Measurements from ENCODE around the gene PRR14L. TPM values are rescaled to one million over a fixed set of nuclear protein-coding genes. Genes with fewer than 3 reads are reported as not detected.

Gene PRR14L
- total and polyA plus RNA-seq, 7 donors: 2.7 to 16.4 (median 8.8) TPM

GRCh38 chr22:31754813-31755212, 4.9 kb upstream of the PRR14L start:
- WGBS, 3 donors: 27 to 32% (median 30%) methylated on average over 6 of the region's 6 CpGs
- H3K4me3 ChIP-seq: peak overlapping the region; percentile 97
- DNase-seq (no peak), ATAC-seq (no peak)
- intact Hi-C loops (cut with DNase I): loop anchor here (5.0 to 10.0 kb wide), 2 partner anchors 93 to 660 kb away; partner anchors contain the start of genes PISD (in 2 of the 2) and RTCB (in 1 of the 2)
- no peaks in the 10 kb centered on the region for H3K9me3 ChIP-seq
- peak overlapping the region; percentile 98 for H3K27ac ChIP-seq
- peaks cover 24% of the 10 kb centered on the region for H3K4me1 ChIP-seq
- H3K36me3 ChIP-seq (ENCODE audit: insufficient read depth in 1 of 2, low read depth in 1 of 2): peaks cover 0 to 15% of the 10 kb centered on the region in 2 donors
- no peak for TF ChIP-seq CTCF (IDR thresholded peaks at IDR 0.05)
- no peaks in the 10 kb centered on the region for H3K27me3 ChIP-seq (ENCODE audit: insufficient read depth in 3 of 3, low read length in 2 of 3)

GRCh38 chr22:31753634-31754501, 3.9 kb upstream of the PRR14L start, which contains the start of gene DEPDC5:
Gene DEPDC5, plus strand, starts transcription at chr22:31754019. Its CDS starts 903 bp downstream, at chr22:31754922.
- peak; percentile 89 to 91 (median 90) for ATAC-seq
- Histone ChIP-seq H3K9me3 (no peaks in the 10 kb centered on the region), H3K27me3 (ENCODE audit: insufficient read depth in 3 of 3, low read length in 2 of 3) (no peaks in the 10 kb centered on the region), H3K4me3 (peak within 1 kb of the TSS; percentile 97), H3K36me3 (ENCODE audit: insufficient read depth in 1 of 2, low read depth in 1 of 2) (peaks cover 0 to 8% of the 10 kb centered on the region in 2 donors), H3K4me1 (peaks cover 28% of the 10 kb centered on the region), H3K27ac (peak within 1 kb of the TSS; percentile 98)
- TF ChIP-seq CTCF (IDR thresholded peaks at IDR 0.05): no peak
- intact Hi-C loops (cut with DNase I): loop anchor here (5.0 to 10.0 kb wide), 2 partner anchors 92 to 661 kb away; partner anchors contain the start of genes PISD (in 2 of the 2) and RTCB (in 1 of the 2)
- 1 to 2% (median 1%) methylated on average over 54 to 65 of the region's 65 CpGs for WGBS, 3 donors
- peak; percentile 96 to 97 for DNase-seq

- Histone ChIP-seq H3K27me3 (ENCODE audit: insufficient read depth in 3 of 3, low read length in 2 of 3) (no peaks in the 10 kb centered on the region), H3K4me3 (peak overlapping the region; percentile 97), H3K27ac (peak overlapping the region; percentile 98), H3K9me3 (no peaks in the 10 kb centered on the region), H3K4me1 (peaks cover 36% of the 10 kb centered on the region), H3K36me3 (ENCODE audit: insufficient read depth in 1 of 2, low read depth in 1 of 2) (peaks cover 0 to under 1% of the 10 kb centered on the region in 2 donors)
- 2 to 3% (median 2%) methylated on average over 20 of the region's 20 CpGs for WGBS, 3 donors
- ATAC-seq (peak; percentile 13 to 45 (median 24)), DNase-seq (peak; percentile 39 to 67)
- TF ChIP-seq CTCF (IDR thresholded peaks at IDR 0.05): no peak
- intact Hi-C loops (cut with DNase I): loop anchor here (5.0 to 10.0 kb wide), 2 partner anchors 91 to 662 kb away; partner anchors contain the start of genes PISD (in 2 of the 2) and RTCB (in 1 of the 2)
Measured at GRCh38 chr22:31753005-31753633, 3.2 kb upstream of the PRR14L start.

GRCh38 chr22:31752096-31752847, 2.3 kb upstream of the PRR14L start:
- Histone ChIP-seq H3K27ac (peak overlapping the region; percentile 98), H3K27me3 (ENCODE audit: insufficient read depth in 3 of 3, low read length in 2 of 3) (no peaks in the 10 kb centered on the region), H3K4me1 (peaks cover 42% of the 10 kb centered on the region), H3K36me3 (ENCODE audit: insufficient read depth in 1 of 2, low read depth in 1 of 2) (peaks cover 0 to 3% of the 10 kb centered on the region in 2 donors), H3K4me3 (peak overlapping the region; percentile 97), H3K9me3 (no peaks in the 10 kb centered on the region)
- intact Hi-C loops (cut with DNase I): loop anchor here (5.0 to 10.0 kb wide), 2 partner anchors 90 to 663 kb away; partner anchors contain the start of genes PISD (in 2 of the 2) and RTCB (in 1 of the 2)
- 68 to 72% (median 71%) methylated on average over 7 of the region's 7 CpGs for whole genome bisulfite sequencing, 3 donors
- no peak for ATAC-seq
- TF ChIP-seq CTCF (IDR thresholded peaks at IDR 0.05): no peak
- DNase-seq: no peak

All from psoas muscle (tissue), 8 donors.